Amniotic stem cell (primary cell): ENCODE measurements around the gene IGSF22.
"Not testable (repeated sequence)": the region's sequence is repeated elsewhere in the genome, so short reads cannot be mapped to it uniquely, and the experiment has no call there.

ENCODE experiments used
- DNase-seq: peaks from one replicate; lab custom pipeline; 2025; lab: John Stamatoyannopoulos, UW

The IGSF22 gene

DNA sequence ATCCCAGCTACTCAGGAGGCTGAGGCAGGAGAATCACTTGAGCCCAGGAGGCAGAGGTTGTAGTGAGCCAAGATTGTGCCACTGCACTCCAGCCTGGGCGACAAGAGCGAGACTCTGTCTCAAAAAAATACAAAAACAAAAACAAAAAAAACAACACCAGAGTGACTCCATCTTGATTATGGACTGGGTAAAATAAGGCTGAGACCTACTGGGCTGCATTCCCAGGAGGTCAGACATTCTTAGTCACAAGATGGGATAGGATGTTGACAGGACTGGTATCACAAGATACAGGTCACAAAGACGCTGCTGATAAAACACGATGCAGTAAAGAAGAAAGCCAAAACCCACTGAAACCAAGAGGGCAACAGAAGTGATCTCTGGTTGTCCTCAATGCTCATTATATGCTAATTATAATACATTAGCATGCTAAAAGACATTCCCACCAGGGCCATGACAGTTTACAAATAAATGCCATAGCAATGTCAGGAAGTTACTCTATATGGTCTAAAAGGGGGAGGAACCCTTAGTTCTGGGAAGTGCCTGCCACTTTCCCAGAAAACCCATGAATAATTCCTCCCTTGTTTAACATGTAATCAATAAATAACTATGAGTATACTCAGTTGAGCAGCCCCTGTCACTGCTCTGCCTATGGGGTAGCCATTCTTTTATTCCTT lies 34.4 kb downstream of the IGSF22 start:
- DNase-seq, result not testable (repeated sequence)

DNA sequence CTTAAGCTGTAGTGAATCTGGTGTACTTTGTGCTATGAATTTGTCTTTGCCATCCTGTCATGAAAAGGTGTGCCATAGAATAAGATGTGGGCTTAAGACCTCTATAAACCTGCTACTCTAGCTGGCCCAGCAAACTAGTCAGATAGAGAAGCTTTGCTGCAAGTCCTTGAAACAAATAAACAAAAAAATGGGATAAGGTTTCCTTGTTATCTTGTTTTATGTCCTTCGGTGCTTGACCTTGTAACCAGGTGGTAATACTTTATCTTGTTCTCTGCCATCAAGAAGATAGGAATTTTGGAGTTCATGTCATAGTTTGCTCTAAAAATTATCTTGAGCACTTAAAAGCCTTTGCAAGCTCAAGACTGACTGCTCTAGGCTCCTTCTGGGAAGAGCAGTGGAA lies 41.7 kb downstream of the IGSF22 start:
- no peak for DNase-seq

GRCh38 chr11:18682466-18682865 lies 43.5 kb downstream of the IGSF22 start:
- no peak for DNase-seq

- not testable (repeated sequence) for DNase-seq
These were observed 44.0 kb downstream of the IGSF22 start for GRCh38 chr11:18681949-18682348.

- DNase-seq, result no peak
These were observed 48.4 kb downstream of the IGSF22 start for GRCh38 chr11:18677560-18677959.

DNA sequence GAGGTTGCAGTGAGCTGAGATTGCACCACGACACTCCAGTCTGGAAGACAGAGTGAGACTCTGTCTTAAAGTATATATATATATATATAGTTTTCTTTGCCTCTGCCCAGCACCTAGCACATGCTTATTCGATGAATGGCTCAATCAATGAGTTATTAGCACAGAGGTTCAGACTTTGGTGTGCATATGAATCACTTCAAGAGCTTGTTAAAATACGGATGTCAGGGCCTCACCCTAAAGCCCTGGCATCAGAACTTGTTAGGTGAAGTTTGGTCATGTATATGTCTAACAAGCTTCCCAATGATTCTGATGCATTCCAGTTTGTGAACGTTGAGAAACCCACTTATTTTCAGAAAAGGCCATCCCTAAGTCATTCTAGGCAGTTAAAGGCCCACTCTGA lies 49.2 kb downstream of the IGSF22 start:
- DNase-seq, result no peak

GRCh38 chr11:18672209-18672608 lies 53.8 kb downstream of the IGSF22 start:
- not testable (repeated sequence) for DNase-seq

GRCh38 chr11:18671246-18671645 lies 54.7 kb downstream of the IGSF22 start:
- DNase-seq, result no peak

- DNase-seq, result no peak
These were observed 56.3 kb downstream of the IGSF22 start for GRCh38 chr11:18669711-18670110.

DNA sequence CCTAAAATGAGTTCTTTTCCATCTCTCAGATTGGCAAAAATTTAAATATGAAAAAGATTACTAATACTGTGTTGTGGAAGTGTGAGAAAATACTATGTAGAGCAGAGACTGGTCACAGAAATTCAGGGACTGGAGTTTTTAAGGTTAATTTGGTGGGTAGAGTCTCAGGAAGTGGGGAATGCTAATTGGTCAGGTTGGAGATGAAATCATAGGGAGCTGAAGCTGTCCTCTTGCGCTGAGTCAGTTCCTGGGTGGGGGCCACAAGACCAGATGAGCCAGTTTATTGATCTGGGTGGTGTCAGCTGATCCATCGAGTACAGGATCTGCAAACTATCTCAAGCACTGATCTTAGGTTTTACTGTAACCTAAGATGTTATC lies 56.8 kb downstream of the IGSF22 start:
- no peak for DNase-seq

DNA sequence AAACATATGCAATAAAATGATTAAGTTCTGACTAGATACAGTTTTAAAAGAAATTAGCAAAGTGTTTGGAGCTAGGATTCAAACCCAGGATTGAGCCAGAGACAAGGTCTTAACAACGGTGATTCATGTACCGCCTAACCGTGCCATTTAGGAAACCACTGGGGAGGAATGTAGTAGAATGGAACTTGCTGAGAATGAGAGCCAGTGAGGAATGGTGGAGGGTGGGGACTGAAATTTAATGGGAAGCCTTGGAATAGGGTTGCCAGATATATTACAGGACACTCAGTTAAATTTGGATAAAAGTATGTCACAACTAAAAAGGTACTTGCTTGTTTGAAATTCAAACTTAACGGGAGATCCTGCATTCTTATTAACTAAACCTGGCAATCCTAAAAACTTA lies 57.9 kb downstream of the IGSF22 start:
- DNase-seq, result no peak

DNA sequence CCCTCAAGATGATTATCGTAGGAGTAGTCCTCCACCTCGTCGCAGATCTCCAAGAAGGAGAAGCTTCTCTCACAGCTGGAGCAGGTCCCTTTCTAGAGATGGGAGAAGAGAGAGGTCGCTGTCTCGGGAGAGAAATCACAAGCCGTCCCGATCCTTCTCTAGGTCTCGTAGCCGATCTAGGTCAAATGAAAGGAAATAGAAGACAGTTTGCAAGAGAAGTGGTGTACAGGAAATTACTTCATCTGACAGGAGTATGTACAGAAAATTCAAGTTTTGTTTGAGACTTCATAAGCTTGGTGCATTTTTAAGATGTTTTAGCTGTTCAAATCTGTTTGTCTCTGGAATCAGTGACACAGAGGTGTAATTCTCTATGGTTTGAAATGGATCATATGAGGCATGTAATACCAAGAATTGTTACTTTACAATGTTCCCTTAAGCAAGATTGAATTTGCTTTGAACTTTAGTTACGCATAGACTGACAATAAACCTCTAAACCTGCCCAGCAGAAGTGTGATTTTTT lies 60.6 kb downstream of the IGSF22 start:
- not testable (repeated sequence) for DNase-seq

DNA sequence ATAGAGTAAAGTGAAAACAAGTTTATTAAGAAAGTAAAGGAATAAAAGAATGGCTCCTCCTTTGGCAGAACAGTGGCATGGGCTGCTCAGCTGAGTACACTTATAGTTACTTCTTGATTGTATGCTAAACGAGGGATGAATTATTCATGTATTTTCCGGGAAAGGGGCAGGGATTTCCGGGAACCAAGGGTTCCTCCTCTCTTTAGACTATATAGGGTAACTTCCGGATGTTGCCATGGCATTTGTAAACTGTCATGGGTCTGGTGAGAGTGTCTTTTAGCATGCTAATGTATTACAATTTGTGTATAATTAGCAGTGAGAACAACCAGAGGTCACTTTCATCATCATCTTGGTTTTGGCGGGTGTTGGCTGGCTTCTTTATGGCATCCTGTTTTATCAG lies 68.3 kb downstream of the IGSF22 start:
- no peak for DNase-seq
